SK-N-SH treated with all-trans-retinoic acid at 6 μM for 48 hours (cell line): ENCODE measurements around the gene PRKCSH.

Experiments
- ATAC-seq: fragments of 200-7000 bp; cut with Tn5 transposase; 3 replicates; pipeline ENCODE4 v1.9.1; 2020; ENCODE audit warnings: mild to moderate bottlenecking, moderate library complexity
- BACH2 ChIP-seq: fragments of 250-450 bp; sonication (Bioruptor Pico); IDR thresholded peaks from 2 replicates; pipeline ENCODE4 v1.9.0; 2021; ENCODE audit warnings: mild to moderate bottlenecking, borderline replicate concordance
- CREB5 ChIP-seq: fragments of 250-450 bp; sonication (Bioruptor Pico); IDR thresholded peaks from 2 replicates; pipeline ENCODE4 v1.5.1; 2020; ENCODE audit warnings: low read depth, mild to moderate bottlenecking, moderate library complexity
- CSDC2 ChIP-seq: fragments of 250-450 bp; sonication (Bioruptor Pico); IDR thresholded peaks from 2 replicates; pipeline ENCODE4 v1.5.0; 2020; ENCODE audit warnings: mild to moderate bottlenecking, moderate library complexity
- ESRRG ChIP-seq: fragments of 250-450 bp; sonication (Bioruptor Pico); IDR thresholded peaks from 2 replicates; pipeline ENCODE4 v1.6.1; 2021; ENCODE audit warnings: mild to moderate bottlenecking
- GLIS3 ChIP-seq: fragments of 250-450 bp; sonication (Bioruptor Pico); IDR thresholded peaks from 2 replicates; pipeline ENCODE4 v1.5.0; 2020; ENCODE audit warnings: mild to moderate bottlenecking, moderate library complexity
- ISL1 ChIP-seq: fragments of 250-450 bp; sonication (Bioruptor Pico); IDR thresholded peaks from 2 replicates; pipeline ENCODE4 v2.1.2; 2022; ENCODE audit warnings: mild to moderate bottlenecking, moderate library complexity
- OSR1 ChIP-seq: fragments of 250-450 bp; sonication (Bioruptor Pico); IDR thresholded peaks from 2 replicates; pipeline ENCODE4 v1.8.0; 2022; ENCODE audit warnings: moderate library complexity, mild to moderate bottlenecking, inconsistent platforms
- PPARA ChIP-seq: fragments of 250-450 bp; sonication (Bioruptor Pico); IDR thresholded peaks from 2 replicates; pipeline ENCODE4 v1.5.0; 2020; ENCODE audit warnings: mild to moderate bottlenecking, borderline replicate concordance
- RARB ChIP-seq: fragments of 250-450 bp; sonication (Bioruptor Pico); IDR thresholded peaks from 2 replicates; pipeline ENCODE4 v1.8.0; 2021; ENCODE audit warnings: mild to moderate bottlenecking, moderate library complexity
- SNAI2 ChIP-seq: fragments of 250-450 bp; sonication (Bioruptor Pico); IDR thresholded peaks from 2 replicates; pipeline ENCODE4 v1.5.0; 2020; ENCODE audit warnings: mild to moderate bottlenecking, moderate library complexity
- TCF4 ChIP-seq: fragments of 250-450 bp; sonication (Bioruptor Pico); IDR thresholded peaks from 2 replicates; pipeline ENCODE4 v1.8.0; 2021; ENCODE audit warnings: mild to moderate bottlenecking, moderate library complexity, borderline replicate concordance
- TOX ChIP-seq: fragments of 250-450 bp; sonication (Bioruptor Pico); IDR thresholded peaks from 2 replicates; pipeline ENCODE4 v1.8.0; 2021; ENCODE audit warnings: mild to moderate bottlenecking, moderate library complexity, borderline replicate concordance
- TSHZ2 ChIP-seq: fragments of 250-450 bp; sonication (Bioruptor Pico); IDR thresholded peaks from 2 replicates; pipeline ENCODE4 v1.5.0; 2020; ENCODE audit warnings: mild to moderate bottlenecking, moderate library complexity
- ZC3H10 ChIP-seq: fragments of 250-450 bp; sonication (Bioruptor Pico); IDR thresholded peaks from 2 replicates; pipeline ENCODE4 v1.5.1; 2021; ENCODE audit warnings: mild to moderate bottlenecking, moderate library complexity
- ZFP3 ChIP-seq: fragments of 250-450 bp; sonication (Bioruptor Pico); IDR thresholded peaks from 2 replicates; pipeline ENCODE4 v1.5.0; 2020; ENCODE audit warnings: mild to moderate bottlenecking, moderate library complexity
- ZFP30 ChIP-seq: fragments of 450-650 bp; formaldehyde crosslinking; IDR thresholded peaks from 2 replicates; pipeline ENCODE4 v1.5.0; 2022; ENCODE audit warnings: mild to moderate bottlenecking, moderate library complexity
- ZNF565 ChIP-seq: fragments of 450-650 bp; formaldehyde crosslinking; conservative IDR thresholded peaks from 2 replicates; pipeline ENCODE4 v1.5.0; 2020; ENCODE audit warnings: low read depth, mild to moderate bottlenecking, moderate library complexity
- ZNF70 ChIP-seq: fragments of 450-650 bp; formaldehyde crosslinking; IDR thresholded peaks from 2 replicates; pipeline ENCODE4 v1.5.0; 2020; ENCODE audit warnings: mild to moderate bottlenecking, moderate library complexity
- ZNF8 ChIP-seq: fragments of 450-650 bp; formaldehyde crosslinking; IDR thresholded peaks from 2 replicates; pipeline ENCODE4 v1.5.0; 2020; ENCODE audit warnings: mild to moderate bottlenecking, moderate library complexity
- TF ChIP-seq, protein P1 (sequence below): fragments of 250-450 bp; sonication (Bioruptor Pico); IDR thresholded peaks from 2 replicates; pipeline ENCODE4 v1.8.0; 2021; ENCODE audit warnings: low read depth, mild to moderate bottlenecking, moderate library complexity, borderline replicate concordance
- TF ChIP-seq, protein P2 (sequence below): fragments of 250-450 bp; sonication (Bioruptor Pico); IDR thresholded peaks from 2 replicates; pipeline ENCODE4 v1.5.1; 2021; ENCODE audit warnings: mild to moderate bottlenecking, moderate library complexity

The PRKCSH gene

GRCh38 chr19:11489378-11489777, 53.9 kb downstream of the PRKCSH start:
- ATAC-seq: no peak
- no peak for TF ChIP-seq GLIS3 (CRISPR knock-in tag)
- TF ChIP-seq, protein P1, sequence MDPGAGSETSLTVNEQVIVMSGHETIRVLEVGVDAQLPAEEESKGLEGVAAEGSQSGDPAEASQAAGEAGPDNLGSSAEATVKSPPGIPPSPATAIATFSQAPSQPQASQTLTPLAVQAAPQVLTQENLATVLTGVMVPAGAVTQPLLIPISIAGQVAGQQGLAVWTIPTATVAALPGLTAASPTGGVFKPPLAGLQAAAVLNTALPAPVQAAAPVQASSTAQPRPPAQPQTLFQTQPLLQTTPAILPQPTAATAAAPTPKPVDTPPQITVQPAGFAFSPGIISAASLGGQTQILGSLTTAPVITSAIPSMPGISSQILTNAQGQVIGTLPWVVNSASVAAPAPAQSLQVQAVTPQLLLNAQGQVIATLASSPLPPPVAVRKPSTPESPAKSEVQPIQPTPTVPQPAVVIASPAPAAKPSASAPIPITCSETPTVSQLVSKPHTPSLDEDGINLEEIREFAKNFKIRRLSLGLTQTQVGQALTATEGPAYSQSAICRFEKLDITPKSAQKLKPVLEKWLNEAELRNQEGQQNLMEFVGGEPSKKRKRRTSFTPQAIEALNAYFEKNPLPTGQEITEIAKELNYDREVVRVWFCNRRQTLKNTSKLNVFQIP: no peak
- no peak for TF ChIP-seq RARB (CRISPR knock-in tag)
- TF ChIP-seq CREB5 (CRISPR knock-in tag): no peak
- TF ChIP-seq, protein P2, sequence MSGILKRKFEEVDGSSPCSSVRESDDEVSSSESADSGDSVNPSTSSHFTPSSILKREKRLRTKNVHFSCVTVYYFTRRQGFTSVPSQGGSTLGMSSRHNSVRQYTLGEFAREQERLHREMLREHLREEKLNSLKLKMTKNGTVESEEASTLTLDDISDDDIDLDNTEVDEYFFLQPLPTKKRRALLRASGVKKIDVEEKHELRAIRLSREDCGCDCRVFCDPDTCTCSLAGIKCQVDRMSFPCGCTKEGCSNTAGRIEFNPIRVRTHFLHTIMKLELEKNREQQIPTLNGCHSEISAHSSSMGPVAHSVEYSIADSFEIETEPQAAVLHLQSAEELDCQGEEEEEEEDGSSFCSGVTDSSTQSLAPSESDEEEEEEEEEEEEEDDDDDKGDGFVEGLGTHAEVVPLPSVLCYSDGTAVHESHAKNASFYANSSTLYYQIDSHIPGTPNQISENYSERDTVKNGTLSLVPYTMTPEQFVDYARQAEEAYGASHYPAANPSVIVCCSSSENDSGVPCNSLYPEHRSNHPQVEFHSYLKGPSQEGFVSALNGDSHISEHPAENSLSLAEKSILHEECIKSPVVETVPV (CRISPR knock-in tag): no peak
- no peak for TF ChIP-seq TSHZ2 (CRISPR knock-in tag)
- no peak for TF ChIP-seq TOX (CRISPR knock-in tag)
- TF ChIP-seq ZNF8 (CRISPR knock-in tag): no peak
- no peak for TF ChIP-seq ZNF70 (CRISPR knock-in tag)
- TF ChIP-seq PPARA (CRISPR knock-in tag): no peak
- no peak for TF ChIP-seq TCF4 (CRISPR knock-in tag)
- TF ChIP-seq ZC3H10: no peak
- TF ChIP-seq ZFP3 (CRISPR knock-in tag): no peak
- no peak for TF ChIP-seq SNAI2 (CRISPR knock-in tag)
- TF ChIP-seq CSDC2 (CRISPR knock-in tag): no peak
- TF ChIP-seq ESRRG (CRISPR knock-in tag): no peak

GRCh38 chr19:11494634-11495285, 59.3 kb downstream of the PRKCSH start:
- TF ChIP-seq ZNF565 (CRISPR knock-in tag) (no peak), PPARA (CRISPR knock-in tag) (no peak), TCF4 (CRISPR knock-in tag) (no peak), BACH2 (no peak), SNAI2 (CRISPR knock-in tag) (no peak), GLIS3 (CRISPR knock-in tag) (no peak), OSR1 (CRISPR knock-in tag) (no peak), ZC3H10 (no peak), ZNF70 (CRISPR knock-in tag) (no peak), ISL1 (CRISPR knock-in tag) (no peak), TOX (CRISPR knock-in tag) (no peak)
- TF ChIP-seq, protein P1: no peak
- ATAC-seq: no peak

- no peak for ATAC-seq
- TF ChIP-seq TSHZ2 (CRISPR knock-in tag) (no peak), TCF4 (CRISPR knock-in tag) (no peak), CREB5 (CRISPR knock-in tag) (no peak), ISL1 (CRISPR knock-in tag) (no peak), ZNF70 (CRISPR knock-in tag) (no peak), SNAI2 (CRISPR knock-in tag) (no peak), ZC3H10 (no peak), TOX (CRISPR knock-in tag) (no peak), ESRRG (CRISPR knock-in tag) (no peak), ZNF8 (CRISPR knock-in tag) (no peak), GLIS3 (CRISPR knock-in tag) (no peak), ZFP30 (CRISPR knock-in tag) (no peak), CSDC2 (CRISPR knock-in tag) (no peak)
- TF ChIP-seq, protein P2 (CRISPR knock-in tag): no peak
Measured at GRCh38 chr19:11495481-11495880, 60.0 kb downstream of the PRKCSH start.
